ENCODE measurements around the gene ADGRG2.

GRCh38 chrX:18973527-18974192, 148.6 kb downstream of the ADGRG2 start:
- no peak for TF ChIP-seq CTCF (IDR thresholded peaks at IDR 0.05)
- no peak for TF ChIP-seq EZH2 (IDR thresholded peaks at IDR 0.05; ENCODE audit: borderline replicate concordance, insufficient read depth, low read depth, low read length, poor library complexity, severe bottlenecking)

All from B cell (primary cell).